BJ (cell line): ENCODE data around the gene TRPM5. TPM values are rescaled to one million over a fixed set of nuclear protein-coding genes. Genes with fewer than 3 reads are reported as not detected.
A peak's percentile ranks its signal among the peaks of the same experiment; 100 is the strongest.

Experiments
- CTCF ChIA-PET: fragments of 350-600 bp; formaldehyde crosslinking; extraction: SDS; loops from one replicate; lab custom pipeline; 2021; ENCODE audit warnings: antibody characterized with exemption, inconsistent platforms; lab: Yijun Ruan, JAX
- POLR2A ChIA-PET: fragments of 300-600 bp; sonication (Branson Sonifier 250); formaldehyde crosslinking; extraction: SDS; loops from one replicate; lab custom pipeline; 2021; ENCODE audit warnings: antibody characterized with exemption; lab: Charles Lee
- DNase-seq: peaks from one replicate; pipeline ENCODE4 v3.0.0-alpha.2; 2011; ENCODE audit warnings: low read depth
- H3K27me3 ChIP-seq: 2 replicates; pipeline ENCODE4 v1.6.0; 2011; ENCODE audit warnings: low read length; ENCODE audit not compliant: control insufficient read depth, insufficient read depth
- H3K36me3 ChIP-seq: 2 replicates; pipeline ENCODE4 v1.5.1; 2011; ENCODE audit warnings: low read length; ENCODE audit not compliant: control insufficient read depth, insufficient read depth
- H3K4me3 ChIP-seq: 2 replicates; pipeline ENCODE4 v1.5.1; 2011; ENCODE audit warnings: low read depth, mild to moderate bottlenecking, control low read depth, low read length
- CTCF ChIP-seq: IDR thresholded peaks from 2 replicates; pipeline ENCODE4 v1.5.1; 2011; ENCODE audit warnings: low read depth, mild to moderate bottlenecking, control low read depth, inconsistent platforms, low read length, moderate library complexity; ENCODE audit not compliant: insufficient read depth
- polyA plus RNA-seq: library from polyadenylated mRNA; depleted of rRNA; stranded (reverse); fragments of >200 nt; gene quantifications from 2 replicates; pipeline ENCODE4 v1.2.3, GENCODE V29; 2011

TRPM5 gene
- polyA plus RNA-seq, 1 experiment, result not detected

- H3K4me3 ChIP-seq, result no peak overlapping the region; the same call in 1 of the 2 replicates
- POLR2A ChIA-PET, result no interaction called here
- DNase-seq, result no peak
- peaks cover 23% of the 10 kb centered on the region for H3K36me3 ChIP-seq
- CTCF ChIA-PET, result interaction anchor here (4.8 kb wide), 1 partner anchor 96 kb away, joined by 43 read pairs; no protein-coding TSS in a partner anchor
- TF ChIP-seq CTCF, result no peak
- no peaks in the 10 kb centered on the region for H3K27me3 ChIP-seq
Measured at GRCh38 chr11:2402106-2402505, 42.2 kb downstream of the TRPM5 start.

- ChIA-PET POLR2A (interaction anchor here (1.8 kb wide), 1 partner anchor 96 kb away, joined by 6 read pairs; no protein-coding TSS in a partner anchor), CTCF (interaction anchor here (1.0 to 4.8 kb wide), 7 partner anchors 14 to 217 kb away, joined by 3 to 43 read pairs (median 4); no protein-coding TSS in a partner anchor)
- Histone ChIP-seq H3K27me3 (no peaks in the 10 kb centered on the region), H3K36me3 (peaks cover 29% of the 10 kb centered on the region), H3K4me3 (peak overlapping the region; percentile 100)
- no peak for TF ChIP-seq CTCF
- no peak for DNase-seq
Measured at GRCh38 chr11:2401436-2401984, 42.8 kb downstream of the TRPM5 start.

- CTCF ChIA-PET, result interaction anchor here (0.6 to 4.8 kb wide), 18 partner anchors 8 to 486 kb away, joined by 3 to 43 read pairs (median 4); partner anchors contain the start of genes C11orf21 and TSPAN32
- H3K27me3 ChIP-seq, result no peaks in the 10 kb centered on the region
- no peak for TF ChIP-seq CTCF
- H3K36me3 ChIP-seq, result peaks cover 35% of the 10 kb centered on the region
- H3K4me3 ChIP-seq, result peak overlapping the region; percentile 100
- POLR2A ChIA-PET, result interaction anchor here (0.5 to 1.8 kb wide), 6 partner anchors 10 to 96 kb away, joined by 3 to 13 read pairs (median 6); no protein-coding TSS in a partner anchor
- no peak for DNase-seq
Measured at GRCh38 chr11:2400762-2401435, 43.4 kb downstream of the TRPM5 start.

GRCh38 chr11:2400069-2400761, 44.1 kb downstream of the TRPM5 start, which contains the start of gene TSSC4:
TSS of gene TSSC4 (plus strand) at chr11:2400750. CDS start at chr11:2402634, 1,884 bp downstream.
- peak; percentile 100 for DNase-seq
- Histone ChIP-seq H3K27me3 (no peaks in the 10 kb centered on the region), H3K36me3 (peaks cover 41% of the 10 kb centered on the region), H3K4me3 (peak within 1 kb of the TSS; percentile 100)
- TF ChIP-seq CTCF, result peak; percentile 99
- CTCF ChIA-PET, result interaction anchor here (0.6 to 4.8 kb wide), 20 partner anchors 9 to 487 kb away, joined by 3 to 43 read pairs (median 4); partner anchors contain the start of genes C11orf21 and TSPAN32
- POLR2A ChIA-PET, result interaction anchor here (0.5 to 1.8 kb wide), 5 partner anchors 9 to 95 kb away, joined by 3 to 13 read pairs (median 6); no protein-coding TSS in a partner anchor
